Measurements from ENCODE around the gene UTP18.

The UTP18 gene

DNA sequence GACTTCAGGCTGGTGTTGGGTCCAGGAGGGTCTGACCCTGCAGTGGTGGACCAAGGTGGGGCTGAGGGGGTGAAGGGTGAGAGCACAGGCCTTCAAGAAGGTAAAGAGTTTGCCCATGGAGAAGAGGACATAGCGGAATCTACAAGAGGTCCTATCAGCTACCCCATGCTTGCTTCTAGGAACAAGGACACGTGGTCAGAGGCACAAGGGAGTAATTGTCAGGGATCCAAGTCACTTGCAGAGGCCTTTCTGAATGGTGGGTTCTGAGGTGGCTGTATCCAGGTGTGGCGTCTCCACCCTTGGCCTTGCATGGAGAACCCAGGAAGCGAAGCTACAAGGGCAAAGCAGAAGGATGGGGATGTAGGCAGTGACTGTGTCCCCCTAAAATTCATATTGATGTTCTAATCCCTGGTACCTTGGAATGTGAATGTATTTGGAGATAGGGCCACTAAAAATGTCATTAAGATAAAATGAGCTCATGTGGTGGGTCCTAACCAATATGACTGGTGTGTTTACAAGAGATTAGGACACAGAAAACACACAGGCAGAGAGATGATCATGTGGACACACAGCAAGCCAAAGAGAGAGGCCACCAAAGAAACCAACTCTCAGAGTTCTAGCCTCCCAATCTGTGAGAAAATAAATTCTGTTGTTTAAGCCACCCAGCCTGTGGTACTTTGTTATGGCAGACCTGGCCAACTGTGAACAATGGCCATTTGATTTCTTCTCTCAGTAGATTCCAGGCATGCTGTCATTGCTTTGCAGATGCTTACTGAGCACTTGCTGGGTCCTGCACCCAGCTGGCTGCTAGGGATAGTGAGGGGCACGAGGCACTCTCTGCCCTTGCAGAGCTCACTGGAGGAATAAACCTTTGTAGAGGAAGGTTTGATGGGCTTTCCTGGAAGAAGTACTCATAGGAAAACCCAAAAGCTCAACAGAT, 75.8 kb downstream of the UTP18 start:
- no peak for DNase-seq

DNA sequence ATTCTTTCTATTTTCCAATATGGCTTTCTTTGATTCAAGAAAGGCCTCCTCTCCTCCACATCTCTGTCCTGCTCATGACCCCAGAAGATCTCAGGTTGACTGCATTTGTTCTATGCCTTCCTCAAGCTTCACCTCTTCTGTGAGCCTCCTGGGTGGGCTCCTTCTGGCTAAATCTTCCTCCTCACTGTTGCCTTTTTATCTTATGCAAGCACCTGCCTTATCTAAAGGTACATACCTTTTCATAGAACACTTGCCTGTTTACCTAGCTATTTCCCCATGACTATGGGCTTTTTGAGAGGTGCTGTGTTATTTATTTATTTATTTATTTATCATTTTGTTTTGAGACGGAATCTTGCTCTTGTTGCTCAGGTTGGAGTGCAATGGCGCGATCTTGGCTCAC, 81.1 kb downstream of the UTP18 start:
- DNase-seq, result no peak

DNA sequence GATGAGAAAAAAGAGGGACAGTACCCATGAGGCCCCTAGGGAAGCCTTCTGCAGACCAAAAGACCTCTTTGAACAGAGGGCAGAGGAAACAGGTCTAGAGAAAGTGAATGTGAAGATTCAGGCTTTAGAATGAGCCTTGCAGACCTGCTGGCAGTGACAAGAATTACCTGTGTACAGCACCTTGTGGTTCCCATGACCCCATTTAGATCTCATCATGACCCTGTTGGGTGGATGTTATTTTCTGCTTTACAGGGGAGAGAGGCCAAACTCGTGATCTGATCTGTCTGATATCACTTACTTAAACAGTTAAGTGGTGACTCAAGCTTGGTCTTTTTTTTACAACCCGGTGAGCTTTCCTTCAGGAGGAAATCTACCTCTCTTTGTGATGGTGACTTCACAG, 81.9 kb downstream of the UTP18 start:
- no peak for DNase-seq

DNA sequence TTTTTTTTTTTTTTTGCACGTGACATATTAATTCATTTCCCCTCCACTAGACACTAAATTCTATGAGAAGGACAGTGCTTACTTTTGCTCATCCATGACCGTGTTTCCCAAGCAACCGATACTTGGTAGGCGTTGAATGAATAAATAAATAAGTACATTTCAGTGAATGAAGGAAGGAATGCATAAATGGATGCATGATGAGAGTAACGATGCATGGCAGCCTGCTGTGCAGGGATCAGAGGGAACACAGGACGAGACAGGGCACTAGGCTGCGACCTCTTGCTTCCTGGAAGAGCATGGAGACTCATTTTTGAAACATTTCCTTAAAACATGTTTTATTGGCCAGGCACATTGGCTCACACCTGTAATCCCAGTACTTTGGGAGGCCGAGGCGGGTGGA, 84.2 kb downstream of the UTP18 start:
- DNase-seq, result no peak

DNA sequence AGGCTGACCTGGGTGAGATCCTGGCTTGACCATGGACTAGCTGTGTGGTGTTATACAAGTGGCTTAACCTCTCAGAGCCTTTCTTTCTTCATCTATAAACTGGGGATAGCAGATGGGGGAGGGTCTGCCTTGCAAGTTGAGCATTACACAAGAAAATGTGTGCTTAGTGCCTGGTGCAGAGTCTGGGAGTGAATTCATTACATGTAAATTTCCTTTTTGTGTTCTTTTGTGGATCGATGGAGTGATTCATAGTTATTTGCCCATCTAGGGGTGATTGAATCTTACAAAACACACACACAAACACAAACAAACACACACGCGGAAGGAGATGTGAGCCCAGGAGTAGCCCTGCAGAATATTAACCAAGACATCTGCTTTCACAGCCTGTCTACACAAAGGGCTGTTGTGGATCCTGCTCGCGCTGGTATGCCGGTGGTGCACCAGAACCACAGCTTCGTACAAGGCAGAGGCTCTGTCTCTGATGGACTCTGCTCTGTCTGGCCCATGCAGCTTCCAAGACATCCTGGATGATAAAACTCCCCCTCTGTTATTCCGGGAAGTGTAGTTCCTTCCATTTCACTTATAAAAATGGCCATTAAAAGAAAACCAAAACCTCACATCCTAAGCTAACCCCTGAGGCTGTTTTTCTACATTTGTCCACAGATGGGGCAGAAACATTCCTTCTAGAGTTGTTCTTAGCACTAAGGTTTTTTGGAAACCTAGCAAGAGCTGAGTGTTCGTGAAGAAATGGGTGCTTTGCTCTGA, 86.1 kb downstream of the UTP18 start:
- no peak for DNase-seq

Data from activated T-cell treated with anti-CD3 and anti-CD28 coated beads for 4 hours (primary cell).